ENCODE measurements around the gene MYH4. TPM values are rescaled to one million over a fixed set of nuclear protein-coding genes. Genes with fewer than 3 reads are reported as not detected.

Gene MYH4
- total and polyA plus RNA-seq, 7 donors = 0.06 to 0.54 (median 0.24) TPM; not detected in 1

GRCh38 chr17:10439816-10440215 is 29.5 kb downstream of the MYH4 start:
- no peak overlapping the region for H3K4me3 ChIP-seq
- H3K36me3 ChIP-seq (ENCODE audit: insufficient read depth in 1 of 2, low read depth in 1 of 2) = no peaks in the 10 kb centered on the region
- 83 to 94% (median 88%) methylated on average over 1 of the region's 1 CpG for WGBS, 3 donors
- H3K9me3 ChIP-seq = no peaks in the 10 kb centered on the region
- DNase-seq (no peak), ATAC-seq (no peak)
- peaks cover 0 to 3% (median 0%) of the 10 kb centered on the region in 3 donors for H3K27me3 ChIP-seq (ENCODE audit: insufficient read depth in 3 of 3, low read length in 2 of 3)
- H3K27ac ChIP-seq = no peak overlapping the region
- intact Hi-C loops (cut with DNase I) = no loop called here
- no peak for TF ChIP-seq CTCF (IDR thresholded peaks at IDR 0.05)
- H3K4me1 ChIP-seq = no peaks in the 10 kb centered on the region

GRCh38 chr17:10435096-10435495 is 34.3 kb downstream of the MYH4 start:
- ATAC-seq = no peak
- WGBS, 3 donors = 69 to 74% (median 70%) methylated on average over 3 of the region's 3 CpGs
- TF ChIP-seq CTCF (IDR thresholded peaks at IDR 0.05) = no peak

GRCh38 chr17:10429421-10430045 is 39.8 kb downstream of the MYH4 start:
- DNase-seq (no peak), ATAC-seq (no peak)
- 39 to 61% (median 48%) methylated on average over 2 of the region's 2 CpGs for WGBS, 3 donors
- H3K9me3 ChIP-seq = no peaks in the 10 kb centered on the region
- H3K27ac ChIP-seq = no peak overlapping the region
- H3K4me1 ChIP-seq = peaks cover 5% of the 10 kb centered on the region
- H3K4me3 ChIP-seq = no peak overlapping the region
- H3K36me3 ChIP-seq (ENCODE audit: insufficient read depth in 1 of 2, low read depth in 1 of 2) = no peaks in the 10 kb centered on the region
- TF ChIP-seq CTCF (IDR thresholded peaks at IDR 0.05) = no peak
- intact Hi-C loops (cut with DNase I) = no loop called here
- no peaks in the 10 kb centered on the region for H3K27me3 ChIP-seq (ENCODE audit: insufficient read depth in 3 of 3, low read length in 2 of 3)

More at GRCh38 chr17:10435096-10435495, 34.3 kb downstream of the MYH4 start:
- no peak for DNase-seq
- H3K4me1 ChIP-seq = no peaks in the 10 kb centered on the region
- no peaks in the 10 kb centered on the region for H3K36me3 ChIP-seq (ENCODE audit: insufficient read depth in 1 of 2, low read depth in 1 of 2)
- H3K27me3 ChIP-seq (ENCODE audit: insufficient read depth in 3 of 3, low read length in 2 of 3) = peaks cover 0 to 3% (median 0%) of the 10 kb centered on the region in 3 donors
- H3K27ac ChIP-seq = no peak overlapping the region
- H3K9me3 ChIP-seq = no peaks in the 10 kb centered on the region
- intact Hi-C loops (cut with DNase I) = no loop called here
- no peak overlapping the region for H3K4me3 ChIP-seq

DNA sequence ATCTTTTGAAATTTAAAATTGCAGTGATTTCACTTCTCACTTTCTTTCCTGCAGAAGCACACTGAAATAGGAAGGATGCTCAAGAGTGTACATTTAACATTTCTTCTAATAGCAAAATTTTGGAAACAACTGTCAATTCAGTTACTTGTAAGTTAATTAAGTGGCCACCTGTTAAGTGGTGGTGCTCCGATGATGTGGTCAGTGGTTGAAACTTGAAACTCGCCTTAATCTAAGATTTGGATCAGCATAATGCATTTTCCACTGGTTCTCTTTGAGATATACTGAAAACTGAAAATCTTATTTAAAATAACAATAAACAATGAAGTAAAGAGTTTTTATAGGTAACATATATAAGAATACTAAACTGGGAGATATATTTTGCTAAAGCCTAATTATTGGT is 40.6 kb downstream of the MYH4 start:
- Histone ChIP-seq H3K27me3 (ENCODE audit: insufficient read depth in 3 of 3, low read length in 2 of 3) (no peaks in the 10 kb centered on the region), H3K9me3 (no peaks in the 10 kb centered on the region), H3K36me3 (ENCODE audit: insufficient read depth in 1 of 2, low read depth in 1 of 2) (no peaks in the 10 kb centered on the region), H3K4me3 (no peak overlapping the region), H3K4me1 (peaks cover 5% of the 10 kb centered on the region), H3K27ac (no peak overlapping the region)
- intact Hi-C loops (cut with DNase I) = no loop called here
- no peak for ATAC-seq
- TF ChIP-seq CTCF (IDR thresholded peaks at IDR 0.05) = no peak
- no peak for DNase-seq
- 41 to 64% (median 43%) methylated on average over 2 of the region's 2 CpGs for WGBS, 3 donors

Data from psoas muscle (tissue), 8 donors.